Gastroesophageal sphincter (tissue), 4 donors: Measurements from ENCODE around the gene GPLD1. TPM values are rescaled to one million over a fixed set of nuclear protein-coding genes. Genes with fewer than 3 reads are reported as not detected.

ENCODE experiments used
- ATAC-seq: fragments of 150-250 bp; one replicate; pipeline ENCODE4 v1.9.1; 2016; ENCODE audit warnings: mild to moderate bottlenecking, moderate library complexity
- H3K27ac ChIP-seq, 4 donors: fragments of 200-600 bp; sonication (generic) in 3 of 4; 1 replicate in 3 of 4; 2 replicates in 1 of 4; pipeline ENCODE4 v1.5.1; 2016 to 2019
- H3K27me3 ChIP-seq: fragments of 200-600 bp; sonication (generic); one replicate; pipeline ENCODE4 v1.5.1; 2019
- H3K36me3 ChIP-seq, 2 donors: fragments of 200-600 bp; sonication (generic); one replicate each; pipeline ENCODE4 v1.5.1; 2019; ENCODE audit warnings: control low read depth in 1 of 2
- H3K4me1 ChIP-seq, 3 donors: fragments of 200-600 bp; sonication (generic); 1 replicate in 2 of 3; 2 replicates in 1 of 3; pipeline ENCODE4 v1.5.1; 2016 to 2019; ENCODE audit warnings: control low read depth in 2 of 3
- H3K4me3 ChIP-seq, 2 donors: fragments of 200-600 bp; sonication (generic); one replicate each; pipeline ENCODE4 v1.5.1; 2019; ENCODE audit warnings: mild to moderate bottlenecking in 1 of 2, moderate library complexity in 1 of 2
- H3K9me3 ChIP-seq, 3 donors: fragments of 200-600 bp; sonication (generic); one replicate each; pipeline ENCODE4 v1.5.1; 2017 to 2019; ENCODE audit warnings: control low read depth in 2 of 3
- EP300 ChIP-seq: sonication (generic); formaldehyde crosslinking; IDR thresholded peaks from one replicate; pipeline ENCODE4 v1.6.1; 2017; ENCODE audit warnings: antibody characterized with exemption, mild to moderate bottlenecking
- POLR2A ChIP-seq, 2 donors: fragments of 450-650 bp; IDR thresholded peaks; one replicate each; pipeline ENCODE4 v1.6.1; 2017; ENCODE audit warnings: antibody characterized with exemption in 2 of 2, mild to moderate bottlenecking in 2 of 2, moderate library complexity in 1 of 2
- POLR2AphosphoS5 ChIP-seq: sonication (generic); formaldehyde crosslinking; IDR thresholded peaks from one replicate; pipeline ENCODE4 v1.6.1; 2017; ENCODE audit warnings: antibody characterized with exemption
- WGBS, 2 donors: methylation state at CpG; one replicate each; pipeline ENCODE4 v1.1.5; 2018; ENCODE audit warnings: low coverage in 1 of 2; 5-methylcytosine and 5-hydroxymethylcytosine counted together
- total RNA-seq, 4 donors: library from RNA; depleted of rRNA; stranded (reverse); fragments of >200 nt; gene quantifications; one replicate each; pipeline ENCODE4 v1.1.0, GENCODE V29; 2016
- TF ChIP-seq, protein P1 (sequence below), 4 experiments: fragments of 200-600 bp in 2 of 4; fragments of 450-650 bp in 2 of 4; sonication (generic) in 1 of 4; IDR thresholded peaks; one replicate each; pipeline ENCODE4 v1.5.1; 2017 to 2019; ENCODE audit warnings: antibody characterized with exemption in 4 of 4, mild to moderate bottlenecking in 2 of 4, moderate library complexity in 2 of 4

The GPLD1 gene
- total RNA-seq, 4 donors from 2014 or later = 3.8 to 7.8 (median 5.6) TPM

DNA sequence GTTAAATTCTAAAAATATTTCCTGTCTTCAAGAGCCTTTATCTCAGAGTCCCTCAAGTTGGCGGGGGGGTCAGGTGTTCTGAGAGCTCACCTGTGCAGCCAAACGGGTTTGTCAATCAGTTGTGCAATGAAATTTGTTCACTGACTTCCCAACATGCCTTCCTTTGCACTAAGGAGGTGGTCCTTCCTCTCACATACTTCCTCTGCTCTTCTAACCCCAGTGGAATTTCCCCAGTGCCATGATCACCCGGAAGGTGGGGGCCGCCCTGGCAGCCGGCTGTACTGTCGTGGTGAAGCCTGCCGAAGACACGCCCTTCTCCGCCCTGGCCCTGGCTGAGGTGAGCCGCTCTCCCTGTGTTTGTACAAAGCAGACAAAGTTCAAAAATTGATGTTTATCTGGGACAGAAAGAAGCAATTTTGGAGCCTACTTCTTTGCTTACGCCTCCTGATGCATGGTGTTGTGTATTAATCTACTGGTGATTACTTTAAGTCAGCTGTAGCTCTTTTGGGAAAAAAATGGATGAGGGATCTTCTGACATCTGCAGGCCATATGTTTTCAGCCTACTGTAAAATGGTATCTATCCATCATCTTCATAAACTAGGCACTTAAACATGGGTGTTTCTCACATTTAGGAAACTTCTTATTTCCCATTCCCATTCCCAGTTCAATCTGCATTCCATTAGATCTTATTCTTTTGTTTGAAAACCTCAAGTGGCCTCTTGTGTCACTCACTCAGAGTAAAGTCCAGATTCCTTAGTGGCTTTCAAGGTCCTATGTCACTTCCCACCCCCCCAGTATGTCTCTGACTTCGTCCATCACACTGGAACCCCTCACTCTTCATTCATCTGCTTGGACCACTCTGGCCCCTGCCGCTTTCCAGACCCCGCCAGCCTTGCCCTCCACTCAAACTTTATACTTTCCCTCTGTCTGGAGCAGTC is 15.5 kb upstream of the GPLD1 start:
- Histone ChIP-seq H3K27ac (no peak overlapping the region), H3K36me3 (peaks cover 0 to 74% of the 10 kb centered on the region in 2 donors), H3K27me3 (no peaks in the 10 kb centered on the region), H3K4me3 (no peak overlapping the region), H3K4me1 (no peaks in the 10 kb centered on the region), H3K9me3 (no peaks in the 10 kb centered on the region)
- TF ChIP-seq POLR2A (IDR thresholded peaks at IDR 0.05) (no peak), POLR2AphosphoS5 (no peak), EP300 (no peak)
- TF ChIP-seq, protein P1, sequence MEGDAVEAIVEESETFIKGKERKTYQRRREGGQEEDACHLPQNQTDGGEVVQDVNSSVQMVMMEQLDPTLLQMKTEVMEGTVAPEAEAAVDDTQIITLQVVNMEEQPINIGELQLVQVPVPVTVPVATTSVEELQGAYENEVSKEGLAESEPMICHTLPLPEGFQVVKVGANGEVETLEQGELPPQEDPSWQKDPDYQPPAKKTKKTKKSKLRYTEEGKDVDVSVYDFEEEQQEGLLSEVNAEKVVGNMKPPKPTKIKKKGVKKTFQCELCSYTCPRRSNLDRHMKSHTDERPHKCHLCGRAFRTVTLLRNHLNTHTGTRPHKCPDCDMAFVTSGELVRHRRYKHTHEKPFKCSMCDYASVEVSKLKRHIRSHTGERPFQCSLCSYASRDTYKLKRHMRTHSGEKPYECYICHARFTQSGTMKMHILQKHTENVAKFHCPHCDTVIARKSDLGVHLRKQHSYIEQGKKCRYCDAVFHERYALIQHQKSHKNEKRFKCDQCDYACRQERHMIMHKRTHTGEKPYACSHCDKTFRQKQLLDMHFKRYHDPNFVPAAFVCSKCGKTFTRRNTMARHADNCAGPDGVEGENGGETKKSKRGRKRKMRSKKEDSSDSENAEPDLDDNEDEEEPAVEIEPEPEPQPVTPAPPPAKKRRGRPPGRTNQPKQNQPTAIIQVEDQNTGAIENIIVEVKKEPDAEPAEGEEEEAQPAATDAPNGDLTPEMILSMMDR (IDR thresholded peaks at IDR 0.05) = no peak
- no peak for ATAC-seq
- WGBS, 2 donors = 86 to 93% methylated on average over 5 to 9 of the region's 14 CpGs

DNA sequence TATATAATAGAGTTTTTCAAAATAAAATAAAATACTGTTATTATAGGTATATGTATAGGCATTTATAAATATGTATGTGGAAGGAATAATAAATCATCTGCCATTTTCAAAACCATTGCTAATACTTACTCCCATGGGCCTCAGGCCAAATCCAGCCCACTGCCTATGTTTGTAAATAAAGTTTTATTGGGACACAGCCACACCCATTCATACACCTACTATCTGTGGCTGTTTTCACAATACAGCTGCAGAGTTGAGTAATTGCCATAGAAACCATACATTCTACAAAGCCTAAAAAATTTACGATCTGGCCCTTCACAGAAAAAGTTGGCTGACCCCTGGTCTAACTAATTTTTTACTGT is 14.9 kb upstream of the GPLD1 start:
- H3K9me3 ChIP-seq = no peaks in the 10 kb centered on the region
- H3K27ac ChIP-seq = no peak overlapping the region
- no peaks in the 10 kb centered on the region for H3K4me1 ChIP-seq
- ATAC-seq = no peak
- WGBS, 2 donors = 100% methylated on average over 1 of the region's 1 CpG
- no peak for TF ChIP-seq POLR2A (IDR thresholded peaks at IDR 0.05)
- TF ChIP-seq, protein P1 (IDR thresholded peaks at IDR 0.05) = no peak
- H3K36me3 ChIP-seq = peaks cover 0 to 72% of the 10 kb centered on the region in 2 donors
- H3K4me3 ChIP-seq = no peak overlapping the region
- H3K27me3 ChIP-seq = no peaks in the 10 kb centered on the region

DNA sequence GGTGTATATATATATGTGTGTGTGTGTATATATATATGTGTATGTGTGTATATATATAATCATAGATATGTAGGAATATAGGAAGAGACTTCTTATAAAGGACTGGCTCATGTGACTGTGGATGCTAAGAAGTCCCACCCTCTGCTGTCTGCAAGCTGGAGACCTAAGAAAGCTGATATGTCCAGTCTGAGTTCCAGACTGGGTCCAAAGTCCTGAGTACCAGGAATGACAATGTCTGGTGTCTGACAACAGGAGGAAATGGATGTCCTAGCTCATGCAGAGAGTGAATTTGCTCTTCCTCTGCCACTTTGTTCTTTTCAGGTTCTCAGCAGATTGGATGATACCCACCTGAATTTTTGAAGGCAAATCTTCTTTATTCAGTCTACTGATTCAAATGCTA is 12.5 kb upstream of the GPLD1 start:
- TF ChIP-seq POLR2A (IDR thresholded peaks at IDR 0.05) (no peak), EP300 (no peak), POLR2AphosphoS5 (no peak)
- TF ChIP-seq, protein P1 (IDR thresholded peaks at IDR 0.05) = no peak
- no peak for ATAC-seq
- Histone ChIP-seq H3K27ac (no peak overlapping the region), H3K4me3 (no peak overlapping the region), H3K4me1 (no peaks in the 10 kb centered on the region), H3K27me3 (no peaks in the 10 kb centered on the region), H3K36me3 (peaks cover 0 to 48% of the 10 kb centered on the region in 2 donors), H3K9me3 (no peaks in the 10 kb centered on the region)

DNA sequence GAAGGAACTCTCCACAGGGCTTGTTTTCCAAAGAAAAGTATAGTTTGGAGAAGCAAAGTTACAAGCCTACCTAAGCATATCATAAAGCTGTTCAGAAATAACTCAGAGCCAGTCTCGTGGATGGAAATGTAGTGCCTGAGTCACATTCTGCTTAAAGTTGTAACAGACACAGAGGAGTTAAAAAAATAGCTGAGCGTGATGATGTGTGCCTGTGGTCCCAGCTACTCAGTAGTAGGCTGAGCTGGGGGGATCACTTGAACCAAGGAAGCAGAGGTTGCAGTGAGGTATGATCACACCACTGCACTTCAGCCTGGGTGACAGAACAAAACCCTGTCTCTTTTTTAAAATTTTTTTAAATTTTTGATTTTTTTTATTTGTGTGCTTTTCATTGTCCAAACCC is 12.0 kb upstream of the GPLD1 start:
- TF ChIP-seq EP300 (no peak), POLR2AphosphoS5 (no peak), POLR2A (IDR thresholded peaks at IDR 0.05) (no peak)
- TF ChIP-seq, protein P1 (IDR thresholded peaks at IDR 0.05) = no peak
- 70 to 78% methylated on average over 2 of the region's 2 CpGs for WGBS, 2 donors
- ATAC-seq = no peak

DNA sequence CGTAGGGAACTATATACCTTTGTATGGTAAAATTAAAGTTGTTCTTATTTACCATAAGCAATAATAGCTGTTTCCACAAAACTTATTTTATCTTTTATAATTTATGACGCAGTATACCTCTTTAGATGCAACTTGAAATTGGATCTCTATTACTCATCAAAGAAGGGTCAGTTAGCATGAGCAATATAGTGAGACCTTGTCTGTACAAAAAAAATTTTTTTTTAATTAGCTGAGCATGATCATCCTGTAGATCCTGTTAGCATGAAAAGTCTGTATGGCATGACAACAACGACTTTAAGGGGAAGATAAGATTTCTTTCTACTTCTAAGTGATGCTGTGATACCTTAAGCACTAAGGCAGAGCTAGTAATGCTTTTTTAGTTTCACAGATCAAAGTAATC is 11.3 kb upstream of the GPLD1 start:
- WGBS, 2 donors = 76 to 81% methylated on average over 3 of the region's 3 CpGs
- H3K4me1 ChIP-seq = peaks cover 0 to 8% (median 0%) of the 10 kb centered on the region in 3 donors
- no peaks in the 10 kb centered on the region for H3K27me3 ChIP-seq
- no peak overlapping the region for H3K4me3 ChIP-seq
- no peak for ATAC-seq
- no peak overlapping the region for H3K27ac ChIP-seq
- TF ChIP-seq, protein P1 (IDR thresholded peaks at IDR 0.05) = no peak
- no peak for TF ChIP-seq EP300
- TF ChIP-seq POLR2A (IDR thresholded peaks at IDR 0.05) = no peak
- no peak for TF ChIP-seq POLR2AphosphoS5
- H3K36me3 ChIP-seq = peaks cover 0 to 36% of the 10 kb centered on the region in 2 donors
- H3K9me3 ChIP-seq = no peaks in the 10 kb centered on the region

More for the DNA sequence above, 12.0 kb upstream of the GPLD1 start:
- Histone ChIP-seq H3K36me3 (peaks cover 0 to 43% of the 10 kb centered on the region in 2 donors), H3K4me3 (no peak overlapping the region), H3K4me1 (peaks cover 0 to under 1% (median 0%) of the 10 kb centered on the region in 3 donors), H3K27ac (no peak overlapping the region), H3K9me3 (no peaks in the 10 kb centered on the region), H3K27me3 (no peaks in the 10 kb centered on the region)
